ENCODE results near the gene NR2F1-AS1. TPM values are rescaled to one million over a fixed set of nuclear protein-coding genes. Genes with fewer than 3 reads are reported as not detected.

The NR2F1-AS1 gene
- polyA plus RNA-seq, 3 donors: not detected

DNA sequence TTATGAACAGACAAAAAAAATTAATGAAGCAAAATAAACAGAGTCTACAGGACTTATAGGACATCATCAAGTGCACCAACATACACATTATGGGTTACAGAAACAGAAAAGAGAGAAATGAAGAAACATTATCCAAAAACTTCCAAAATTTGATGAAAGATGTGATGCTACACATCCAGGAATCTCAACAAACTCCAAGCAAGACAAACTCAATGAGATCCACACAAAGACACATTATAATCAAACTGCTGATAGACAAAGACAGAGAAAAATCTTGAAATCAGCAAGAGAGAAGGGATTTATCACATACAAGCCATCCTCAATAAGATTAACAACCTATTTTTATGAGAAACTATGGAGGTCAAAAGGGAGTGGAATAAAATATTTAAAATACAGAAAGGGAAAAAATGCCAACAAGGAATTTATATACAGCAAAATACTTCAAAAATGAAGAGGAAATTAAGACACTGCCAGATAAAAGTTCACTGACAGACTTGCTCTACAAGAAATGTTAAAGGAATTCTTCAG, 101.0 kb downstream of the NR2F1-AS1 start:
- Histone ChIP-seq H3K9ac (ENCODE audit: insufficient read depth, low read length, poor library complexity, severe bottlenecking) (no peak overlapping the region), H3K79me2 (ENCODE audit: insufficient read depth, low read length) (no peaks in the 10 kb centered on the region), H3K9me3 (replicated peaks in 1 of 2; ENCODE audit: control insufficient read depth in 1 of 2, insufficient read depth in 1 of 2, low read length in 2 of 2) (peaks cover 13 to 20% of the 10 kb centered on the region in 2 donors), H3K4me2 (replicated peaks; ENCODE audit: extremely low read depth, low read length, poor library complexity, severe bottlenecking) (no peak overlapping the region), H2AFZ (ENCODE audit: insufficient read depth, low read depth, low read length, poor library complexity, severe bottlenecking) (no peak overlapping the region), H3K27ac (ENCODE audit: low read depth in 1 of 2, low read length in 2 of 2) (no peak overlapping the region), H4K20me1 (ENCODE audit: insufficient read depth, low read length) (no peaks in the 10 kb centered on the region), H3K36me3 (replicated peaks in 1 of 2; ENCODE audit: control insufficient read depth in 1 of 2, insufficient read depth in 2 of 2, low read length in 2 of 2) (no peaks in the 10 kb centered on the region), H3K4me3 (replicated peaks in 1 of 3; ENCODE audit: low read depth in 2 of 3, low read length in 3 of 3) (no peak overlapping the region), H3K27me3 (ENCODE audit: control insufficient read depth in 2 of 2, insufficient read depth in 2 of 2, low read length in 2 of 2) (no peaks in the 10 kb centered on the region), H3K4me1 (ENCODE audit: control insufficient read depth in 1 of 2, insufficient read depth in 2 of 2, low read length in 2 of 2) (no peaks in the 10 kb centered on the region)
- H3K9me3 Mint-ChIP-seq: peaks cover 4 to 22% (median 10%) of the 10 kb centered on the region in 7 donors
- no peaks in the 10 kb centered on the region for H3K4me1 Mint-ChIP-seq
- H3K4me3 Mint-ChIP-seq: no peak overlapping the region
- H3K27me3 Mint-ChIP-seq (ENCODE audit: low read depth in 3 of 3): peaks cover 0 to 3% (median 2%) of the 10 kb centered on the region in 3 donors
- intact Hi-C loops (cut with micrococcal nuclease): no loop called here
- no peaks in the 10 kb centered on the region for H3K36me3 Mint-ChIP-seq
- TF ChIP-seq, protein P1, sequence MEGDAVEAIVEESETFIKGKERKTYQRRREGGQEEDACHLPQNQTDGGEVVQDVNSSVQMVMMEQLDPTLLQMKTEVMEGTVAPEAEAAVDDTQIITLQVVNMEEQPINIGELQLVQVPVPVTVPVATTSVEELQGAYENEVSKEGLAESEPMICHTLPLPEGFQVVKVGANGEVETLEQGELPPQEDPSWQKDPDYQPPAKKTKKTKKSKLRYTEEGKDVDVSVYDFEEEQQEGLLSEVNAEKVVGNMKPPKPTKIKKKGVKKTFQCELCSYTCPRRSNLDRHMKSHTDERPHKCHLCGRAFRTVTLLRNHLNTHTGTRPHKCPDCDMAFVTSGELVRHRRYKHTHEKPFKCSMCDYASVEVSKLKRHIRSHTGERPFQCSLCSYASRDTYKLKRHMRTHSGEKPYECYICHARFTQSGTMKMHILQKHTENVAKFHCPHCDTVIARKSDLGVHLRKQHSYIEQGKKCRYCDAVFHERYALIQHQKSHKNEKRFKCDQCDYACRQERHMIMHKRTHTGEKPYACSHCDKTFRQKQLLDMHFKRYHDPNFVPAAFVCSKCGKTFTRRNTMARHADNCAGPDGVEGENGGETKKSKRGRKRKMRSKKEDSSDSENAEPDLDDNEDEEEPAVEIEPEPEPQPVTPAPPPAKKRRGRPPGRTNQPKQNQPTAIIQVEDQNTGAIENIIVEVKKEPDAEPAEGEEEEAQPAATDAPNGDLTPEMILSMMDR (IDR thresholded peaks at IDR 0.05): no peak
- DNase-seq: no peak
- no peak overlapping the region for H3K27ac Mint-ChIP-seq

DNA sequence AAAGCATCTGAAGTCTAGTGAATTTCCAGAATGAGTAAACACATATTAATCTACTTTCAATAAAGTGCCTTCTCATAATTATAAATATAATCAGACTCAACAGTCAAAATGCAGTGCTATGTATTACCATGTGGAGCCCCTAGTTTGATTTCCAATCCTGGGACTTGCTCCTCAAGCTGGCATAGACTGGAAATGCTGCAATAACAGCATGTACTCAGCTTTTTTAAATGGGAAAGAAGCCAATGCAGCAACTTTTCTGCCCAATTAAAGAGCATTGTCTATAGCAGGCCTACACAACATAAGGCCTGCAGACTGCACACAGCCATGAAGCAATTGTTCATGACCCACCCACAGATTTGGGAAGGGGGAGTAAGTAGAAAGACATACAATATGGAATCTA, 103.2 kb downstream of the NR2F1-AS1 start:
- Histone ChIP-seq H3K79me2 (ENCODE audit: insufficient read depth, low read length) (no peaks in the 10 kb centered on the region), H4K20me1 (ENCODE audit: insufficient read depth, low read length) (no peaks in the 10 kb centered on the region), H3K27me3 (ENCODE audit: control insufficient read depth in 2 of 2, insufficient read depth in 2 of 2, low read length in 2 of 2) (no peaks in the 10 kb centered on the region), H3K27ac (ENCODE audit: low read depth in 1 of 2, low read length in 2 of 2) (no peak overlapping the region), H2AFZ (ENCODE audit: insufficient read depth, low read depth, low read length, poor library complexity, severe bottlenecking) (no peak overlapping the region), H3K9me3 (replicated peaks in 1 of 2; ENCODE audit: control insufficient read depth in 1 of 2, insufficient read depth in 1 of 2, low read length in 2 of 2) (peaks cover 13 to 15% of the 10 kb centered on the region in 2 donors), H3K4me3 (replicated peaks in 1 of 3; ENCODE audit: low read depth in 2 of 3, low read length in 3 of 3) (no peak overlapping the region), H3K36me3 (replicated peaks in 1 of 2; ENCODE audit: control insufficient read depth in 1 of 2, insufficient read depth in 2 of 2, low read length in 2 of 2) (no peaks in the 10 kb centered on the region), H3K4me2 (replicated peaks; ENCODE audit: extremely low read depth, low read length, poor library complexity, severe bottlenecking) (no peak overlapping the region), H3K4me1 (ENCODE audit: control insufficient read depth in 1 of 2, insufficient read depth in 2 of 2, low read length in 2 of 2) (no peaks in the 10 kb centered on the region), H3K9ac (ENCODE audit: insufficient read depth, low read length, poor library complexity, severe bottlenecking) (no peak overlapping the region)
- no peak for DNase-seq
- peaks cover 0 to 11% (median 4%) of the 10 kb centered on the region in 7 donors for H3K9me3 Mint-ChIP-seq
- H3K27ac Mint-ChIP-seq: no peak overlapping the region
- intact Hi-C loops (cut with micrococcal nuclease): no loop called here
- H3K4me1 Mint-ChIP-seq: no peaks in the 10 kb centered on the region
- H3K27me3 Mint-ChIP-seq (ENCODE audit: low read depth in 3 of 3): peaks cover 0 to 3% (median 0%) of the 10 kb centered on the region in 3 donors
- H3K4me3 Mint-ChIP-seq: no peak overlapping the region
- H3K36me3 Mint-ChIP-seq: no peaks in the 10 kb centered on the region
- TF ChIP-seq, protein P1 (IDR thresholded peaks at IDR 0.05): no peak
